ENCODE results near the gene KANK2.

The KANK2 gene

DNA sequence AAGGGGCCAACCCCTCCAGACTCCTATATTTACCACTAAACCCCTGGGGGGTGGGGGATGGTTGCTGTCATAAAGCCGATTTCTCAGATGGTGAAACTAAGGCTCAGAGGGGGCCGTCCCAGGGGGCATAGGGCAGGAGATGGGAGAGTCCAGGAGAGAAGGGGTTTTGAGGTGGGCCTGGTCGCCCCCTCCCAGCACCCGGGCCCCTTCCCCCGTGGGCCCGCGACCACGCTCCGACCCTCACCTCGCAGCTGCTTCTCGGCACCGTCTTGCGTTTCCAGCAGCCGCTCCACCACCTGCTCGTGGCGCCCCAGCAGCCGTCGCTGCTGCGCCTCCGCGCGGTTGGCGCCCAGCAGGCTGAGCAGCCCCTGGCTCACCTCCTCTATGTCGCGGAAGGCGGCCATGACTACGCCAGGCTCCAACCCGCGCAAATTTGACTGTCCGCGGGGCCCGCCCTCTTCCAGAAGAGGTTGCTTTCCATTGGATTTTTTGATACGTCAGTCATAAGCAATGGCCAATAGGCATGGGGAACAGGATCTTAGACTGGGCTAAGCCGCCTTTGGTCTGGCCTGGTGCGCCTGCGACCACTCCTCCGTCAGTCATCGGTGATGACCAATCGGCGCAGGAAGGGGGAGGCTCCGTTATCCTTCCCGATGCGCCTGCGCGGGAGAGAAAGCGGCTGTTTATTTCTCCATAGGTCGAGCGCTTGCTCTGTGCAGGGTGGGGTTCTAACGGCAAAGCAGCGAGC, 41.8 kb downstream of the KANK2 start, which contains the start of gene SPC24:
SPC24 (minus strand) TSS at position 410 of the 748 bp plus-strand sequence; CDS start at position 404, 6 bp downstream.
- TF ChIP-seq PAX5 (IDR thresholded peaks at IDR 0.05; ENCODE audit: insufficient read depth, low read length, severe bottlenecking) (no peak), POLR2AphosphoS5 (IDR thresholded peaks at IDR 0.05; ENCODE audit: low read depth, low read length) (peak; percentile 75), POU2F2 (IDR thresholded peaks at IDR 0.05; ENCODE audit: low read depth, low read length) (peak; percentile 38; the same call in 1 of the 2 replicates), SPI1 (IDR thresholded peaks at IDR 0.05; ENCODE audit: low read depth, low read length) (no peak), POLR2A (IDR thresholded peaks at IDR 0.05; ENCODE audit: low read depth, low read length) (peak; percentile 82), TAF1 (IDR thresholded peaks at IDR 0.05; ENCODE audit: low read depth, low read length) (peak; percentile 68; the same call in 1 of the 2 replicates)
- DNase-seq (ENCODE audit: insufficient read length, low spot score), result peak; percentile 99
- peak; percentile 99 for FAIRE-seq

DNA sequence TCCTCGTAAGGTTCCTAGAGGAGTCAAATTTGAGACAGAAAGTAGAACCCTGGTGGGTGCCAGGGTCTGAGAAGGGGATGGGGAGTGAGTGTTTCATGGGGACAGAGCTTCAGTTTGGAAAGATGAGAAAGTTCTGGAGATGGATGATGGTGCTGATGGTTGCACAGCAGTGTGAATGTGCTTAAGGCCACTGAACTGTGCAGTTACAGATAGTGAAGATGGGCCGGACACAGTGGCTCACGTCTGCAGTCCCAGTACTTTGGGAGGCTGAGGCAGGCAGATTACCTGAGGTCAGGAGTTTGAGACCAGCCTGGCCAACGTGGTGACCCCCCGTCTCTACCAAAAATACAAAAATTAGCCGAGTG, 42.7 kb downstream of the KANK2 start:
- FAIRE-seq (no peak), DNase-seq (ENCODE audit: insufficient read length, low spot score) (no peak)
- TF ChIP-seq POLR2AphosphoS5 (IDR thresholded peaks at IDR 0.05; ENCODE audit: low read depth, low read length) (no peak), POU2F2 (IDR thresholded peaks at IDR 0.05; ENCODE audit: low read depth, low read length) (no peak), PAX5 (IDR thresholded peaks at IDR 0.05; ENCODE audit: insufficient read depth, low read length, severe bottlenecking) (no peak), TAF1 (IDR thresholded peaks at IDR 0.05; ENCODE audit: low read depth, low read length) (no peak), POLR2A (IDR thresholded peaks at IDR 0.05; ENCODE audit: low read depth, low read length) (no peak), SPI1 (IDR thresholded peaks at IDR 0.05; ENCODE audit: low read depth, low read length) (no peak)

DNA sequence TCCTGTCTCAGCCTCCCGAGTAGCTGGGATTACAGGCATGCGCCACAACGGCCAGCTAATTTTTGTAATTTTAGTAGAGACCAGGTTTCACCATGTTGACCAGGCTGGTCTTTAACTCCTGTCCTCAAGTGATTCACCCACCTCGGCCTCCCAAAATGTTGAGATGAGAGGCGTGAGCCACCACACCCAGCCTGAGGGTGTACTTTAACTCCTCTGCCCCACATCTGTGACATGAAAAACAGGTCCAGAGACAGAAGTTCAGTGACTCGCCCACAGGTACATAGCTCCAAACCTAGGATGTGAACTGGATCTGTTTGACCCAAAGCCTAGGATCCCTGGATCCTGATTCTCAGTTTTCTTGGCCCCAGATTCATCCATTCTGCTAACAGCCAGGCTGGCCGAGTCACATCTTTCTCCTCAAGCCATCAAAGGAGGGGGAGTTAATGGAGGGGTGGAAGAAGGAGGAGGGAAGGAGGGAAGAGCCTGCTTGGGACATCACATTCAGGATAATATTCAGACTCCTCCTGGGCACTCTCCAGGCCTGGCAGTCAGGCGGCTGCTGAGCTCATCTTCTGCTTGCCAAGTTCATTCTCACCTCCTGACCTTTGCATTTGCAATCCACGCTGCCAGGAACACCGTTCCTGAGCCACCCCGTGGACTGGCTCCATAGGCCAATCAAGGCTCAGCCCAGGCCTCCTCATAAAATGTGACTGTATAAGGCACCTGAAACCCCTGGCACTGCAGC, 44.9 kb downstream of the KANK2 start:
- TF ChIP-seq POLR2A (IDR thresholded peaks at IDR 0.05; ENCODE audit: low read depth, low read length), result no peak
- no peak for TF ChIP-seq PAX5 (IDR thresholded peaks at IDR 0.05; ENCODE audit: insufficient read depth, low read length, severe bottlenecking)
- TF ChIP-seq POU2F2 (IDR thresholded peaks at IDR 0.05; ENCODE audit: low read depth, low read length), result no peak
- no peak for TF ChIP-seq TAF1 (IDR thresholded peaks at IDR 0.05; ENCODE audit: low read depth, low read length)
- FAIRE-seq (no peak), DNase-seq (ENCODE audit: insufficient read length, low spot score) (no peak)

DNA sequence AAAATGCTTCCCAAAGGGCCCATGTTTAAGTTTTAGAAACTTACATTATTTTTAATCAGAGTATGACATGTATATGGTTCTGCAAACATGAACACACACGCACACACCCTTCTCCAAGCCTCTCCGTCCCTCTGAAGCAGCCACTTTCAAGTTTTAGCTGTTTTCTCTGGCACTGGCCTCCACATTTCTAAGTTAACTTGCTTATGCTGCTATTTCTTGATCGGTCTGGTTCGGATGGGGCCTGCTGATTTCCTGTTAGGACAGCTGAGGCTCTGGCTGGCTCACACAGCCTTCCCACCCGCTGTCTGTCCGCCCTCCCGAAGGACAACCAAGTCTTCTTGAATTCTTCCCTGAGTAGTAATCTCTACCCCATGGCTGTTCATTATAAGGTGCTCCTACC, 46.2 kb downstream of the KANK2 start:
- TF ChIP-seq TAF1 (IDR thresholded peaks at IDR 0.05; ENCODE audit: low read depth, low read length) (no peak), POLR2AphosphoS5 (IDR thresholded peaks at IDR 0.05; ENCODE audit: low read depth, low read length) (no peak), POU2F2 (IDR thresholded peaks at IDR 0.05; ENCODE audit: low read depth, low read length) (no peak), POLR2A (IDR thresholded peaks at IDR 0.05; ENCODE audit: low read depth, low read length) (no peak), PAX5 (IDR thresholded peaks at IDR 0.05; ENCODE audit: insufficient read depth, low read length, severe bottlenecking) (no peak), SPI1 (IDR thresholded peaks at IDR 0.05; ENCODE audit: low read depth, low read length) (no peak)
- FAIRE-seq, result no peak

DNA sequence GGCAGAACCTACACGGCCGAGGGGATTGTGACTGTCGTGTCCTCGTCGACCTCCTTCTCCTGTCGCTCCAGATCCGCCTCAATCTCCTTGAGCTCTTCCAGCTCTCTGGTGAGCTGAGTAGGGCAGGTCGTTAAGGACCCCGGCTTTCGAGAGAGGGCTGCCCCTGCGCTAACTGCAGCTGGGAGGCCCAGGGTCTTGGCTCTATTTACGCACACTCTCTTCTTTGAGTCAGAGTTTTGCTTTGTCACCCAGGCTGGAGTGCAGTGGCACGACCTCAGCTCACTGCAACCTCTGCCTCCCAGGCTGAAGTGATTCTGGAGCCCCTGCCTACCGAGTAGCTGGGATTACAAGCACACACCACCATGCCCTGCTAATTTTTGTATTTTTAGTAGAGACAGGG, 49.3 kb downstream of the KANK2 start:
- FAIRE-seq (no peak), DNase-seq (ENCODE audit: insufficient read length, low spot score) (no peak)
- TF ChIP-seq POLR2A (IDR thresholded peaks at IDR 0.05; ENCODE audit: low read depth, low read length) (no peak), SPI1 (IDR thresholded peaks at IDR 0.05; ENCODE audit: low read depth, low read length) (no peak), PAX5 (IDR thresholded peaks at IDR 0.05; ENCODE audit: insufficient read depth, low read length, severe bottlenecking) (no peak), POLR2AphosphoS5 (IDR thresholded peaks at IDR 0.05; ENCODE audit: low read depth, low read length) (no peak), POU2F2 (IDR thresholded peaks at IDR 0.05; ENCODE audit: low read depth, low read length) (no peak), TAF1 (IDR thresholded peaks at IDR 0.05; ENCODE audit: low read depth, low read length) (no peak)

More for the DNA sequence above, 46.2 kb downstream of the KANK2 start:
- no peak for DNase-seq (ENCODE audit: insufficient read length, low spot score)

DNA sequence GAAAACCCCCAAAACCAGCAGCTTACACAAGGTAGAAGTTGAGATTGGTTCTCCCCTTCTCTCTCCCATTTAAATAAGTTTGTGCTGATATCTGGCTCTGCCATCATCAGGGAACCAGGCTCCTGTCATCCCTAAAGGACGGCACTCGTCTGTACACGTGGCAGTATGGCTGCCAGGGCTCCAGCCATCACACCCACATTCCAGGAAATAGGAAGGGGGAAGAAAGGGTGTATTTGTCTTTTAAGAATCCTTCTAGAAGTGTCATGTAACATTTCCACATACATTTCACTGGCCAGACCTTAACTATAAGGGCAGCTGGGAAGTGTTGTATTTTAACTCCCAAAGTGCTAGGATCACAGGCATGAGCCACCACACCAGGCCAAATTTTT, 51.8 kb downstream of the KANK2 start:
- DNase-seq (ENCODE audit: insufficient read length, low spot score) (no peak), FAIRE-seq (no peak)
- TF ChIP-seq POU2F2 (IDR thresholded peaks at IDR 0.05; ENCODE audit: low read depth, low read length) (no peak), TAF1 (IDR thresholded peaks at IDR 0.05; ENCODE audit: low read depth, low read length) (no peak), POLR2A (IDR thresholded peaks at IDR 0.05; ENCODE audit: low read depth, low read length) (no peak), POLR2AphosphoS5 (IDR thresholded peaks at IDR 0.05; ENCODE audit: low read depth, low read length) (no peak), SPI1 (IDR thresholded peaks at IDR 0.05; ENCODE audit: low read depth, low read length) (no peak), PAX5 (IDR thresholded peaks at IDR 0.05; ENCODE audit: insufficient read depth, low read length, severe bottlenecking) (no peak)

DNA sequence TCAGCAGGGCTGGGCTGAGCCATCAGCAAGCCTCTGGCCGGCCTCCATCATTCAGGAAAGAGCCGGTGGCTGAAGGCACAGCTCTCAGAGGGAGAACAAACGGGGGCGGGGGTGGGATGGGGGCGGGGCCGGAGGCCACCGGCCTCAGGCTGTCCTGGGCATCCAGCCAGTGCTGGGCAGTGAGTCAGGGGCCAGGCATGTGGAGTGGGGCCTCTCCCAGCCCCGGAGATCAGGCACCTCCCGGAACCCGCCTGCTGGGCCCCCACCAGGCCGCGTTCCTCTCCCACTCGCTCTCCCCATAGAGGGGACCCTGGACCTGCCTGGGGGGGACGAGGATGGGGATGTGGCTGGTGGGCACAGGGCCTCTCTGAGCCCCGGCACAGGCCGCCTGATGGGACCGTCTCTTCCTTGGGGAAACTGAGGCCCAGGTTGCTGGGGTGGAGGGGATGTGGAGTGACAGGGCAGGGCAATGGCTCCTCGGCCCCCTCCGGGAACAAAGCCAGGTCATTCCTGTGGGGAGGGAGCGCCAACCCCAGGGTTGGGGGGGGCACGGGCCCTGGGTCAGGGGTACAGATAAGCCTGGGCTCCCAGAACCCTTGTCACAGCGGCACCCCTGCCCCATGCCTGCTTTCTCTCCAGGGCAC, 54.7 kb downstream of the KANK2 start:
- DNase-seq (ENCODE audit: insufficient read length, low spot score) (no peak), FAIRE-seq (no peak)
- TF ChIP-seq POLR2A (IDR thresholded peaks at IDR 0.05; ENCODE audit: low read depth, low read length), result no peak
- no peak for TF ChIP-seq TAF1 (IDR thresholded peaks at IDR 0.05; ENCODE audit: low read depth, low read length)
- no peak for TF ChIP-seq SPI1 (IDR thresholded peaks at IDR 0.05; ENCODE audit: low read depth, low read length)
- TF ChIP-seq POU2F2 (IDR thresholded peaks at IDR 0.05; ENCODE audit: low read depth, low read length), result no peak
- no peak for TF ChIP-seq POLR2AphosphoS5 (IDR thresholded peaks at IDR 0.05; ENCODE audit: low read depth, low read length)
- TF ChIP-seq PAX5 (IDR thresholded peaks at IDR 0.05; ENCODE audit: insufficient read depth, low read length, severe bottlenecking), result no peak

DNA sequence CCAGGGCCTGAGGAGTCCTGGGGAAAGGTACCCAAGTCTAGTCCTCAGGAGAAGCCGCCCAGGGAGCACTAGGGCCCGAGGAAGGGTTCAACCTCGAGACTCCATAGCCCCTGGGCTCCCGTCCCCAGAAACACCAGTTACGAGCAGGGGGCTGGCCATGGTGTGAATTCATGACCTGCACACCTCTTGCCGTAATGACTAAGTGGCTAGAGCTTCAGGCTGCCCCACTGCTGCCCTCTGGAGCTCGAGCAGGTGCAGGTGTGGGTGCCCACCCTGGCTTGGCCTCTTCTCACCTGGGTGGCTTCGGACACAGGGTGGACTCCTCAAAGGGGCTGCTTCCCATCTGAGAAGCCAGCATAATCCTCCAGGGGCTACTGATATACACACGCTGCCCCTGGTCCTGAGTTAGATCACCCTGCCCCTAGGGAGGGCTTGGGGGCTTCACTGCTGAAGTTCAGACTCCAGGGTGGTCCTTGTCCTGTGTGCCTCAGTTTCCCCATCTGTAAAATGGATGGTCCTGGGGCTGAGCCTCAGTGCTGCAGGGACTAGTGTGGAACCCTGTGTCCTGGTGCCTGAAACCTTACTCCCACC, 55.3 kb downstream of the KANK2 start:
- FAIRE-seq (no peak), DNase-seq (ENCODE audit: insufficient read length, low spot score) (no peak)
- no peak for TF ChIP-seq SPI1 (IDR thresholded peaks at IDR 0.05; ENCODE audit: low read depth, low read length)
- TF ChIP-seq PAX5 (IDR thresholded peaks at IDR 0.05; ENCODE audit: insufficient read depth, low read length, severe bottlenecking), result no peak
- no peak for TF ChIP-seq TAF1 (IDR thresholded peaks at IDR 0.05; ENCODE audit: low read depth, low read length)
- no peak for TF ChIP-seq POU2F2 (IDR thresholded peaks at IDR 0.05; ENCODE audit: low read depth, low read length)
- no peak for TF ChIP-seq POLR2AphosphoS5 (IDR thresholded peaks at IDR 0.05; ENCODE audit: low read depth, low read length)
- TF ChIP-seq POLR2A (IDR thresholded peaks at IDR 0.05; ENCODE audit: low read depth, low read length), result no peak

All from GM12891 (cell line).